Ascending aorta (tissue), 2 donors: Measurements from ENCODE around the gene SCAMP3. TPM values are rescaled to one million over a fixed set of nuclear protein-coding genes. Genes with fewer than 3 reads are reported as not detected.
A peak's percentile ranks its signal among the peaks of the same experiment; 100 is the strongest.
"Not testable (repeated sequence)": the region's sequence is repeated elsewhere in the genome, so short reads cannot be mapped to it uniquely, and the experiment has no call there.

Experiments used
- DNase-seq, 2 donors: peaks; one replicate each; pipeline ENCODE4 v3.0.0-alpha.2; 2019; ENCODE audit warnings: low spot score in 2 of 2
- H3K27ac ChIP-seq, 2 donors: fragments of 200-600 bp; sonication (generic); one replicate each; pipeline ENCODE4 v1.5.1; 2016 to 2017; ENCODE audit warnings: mild to moderate bottlenecking in 1 of 2
- H3K27me3 ChIP-seq: fragments of 200-600 bp; sonication (generic); one replicate; pipeline ENCODE4 v1.5.1; 2017
- H3K36me3 ChIP-seq, 2 donors: fragments of 200-600 bp; sonication (generic); one replicate each; pipeline ENCODE4 v1.5.1; 2016
- H3K4me1 ChIP-seq, 2 donors: fragments of 200-600 bp; sonication (generic); one replicate each; pipeline ENCODE4 v1.5.1; 2016 to 2017; ENCODE audit warnings: mild to moderate bottlenecking in 1 of 2
- H3K4me3 ChIP-seq, 2 donors: fragments of 200-600 bp; sonication (generic); one replicate each; pipeline ENCODE4 v1.5.1; 2016 to 2017; ENCODE audit warnings: mild to moderate bottlenecking in 1 of 2
- H3K9me3 ChIP-seq, 2 donors: fragments of 200-600 bp; sonication (generic); one replicate each; pipeline ENCODE4 v1.5.1; 2016
- intact Hi-C: fragments of 100-400 bp; cut with DNase I; formaldehyde crosslinking; loops from one replicate; pipeline ENCODE4 v1.15.1; 2023
- total RNA-seq: library from RNA; depleted of rRNA; stranded (reverse); fragments of >200 nt; gene quantifications from one replicate; pipeline ENCODE4 v1.1.0, GENCODE V29; 2016
- TF ChIP-seq, protein P1 (sequence below), 3 experiments: fragments of 200-600 bp in 2 of 3; fragments of 450-650 bp in 1 of 3; sonication (generic) in 2 of 3; IDR thresholded peaks; one replicate each; pipeline ENCODE4 v1.5.1; 2016 to 2019; ENCODE audit warnings: antibody characterized with exemption in 3 of 3, mild to moderate bottlenecking in 1 of 3, moderate library complexity in 1 of 3

Gene SCAMP3
- total RNA-seq, 1 donor from 2014 or later = 63.6 TPM

DNA sequence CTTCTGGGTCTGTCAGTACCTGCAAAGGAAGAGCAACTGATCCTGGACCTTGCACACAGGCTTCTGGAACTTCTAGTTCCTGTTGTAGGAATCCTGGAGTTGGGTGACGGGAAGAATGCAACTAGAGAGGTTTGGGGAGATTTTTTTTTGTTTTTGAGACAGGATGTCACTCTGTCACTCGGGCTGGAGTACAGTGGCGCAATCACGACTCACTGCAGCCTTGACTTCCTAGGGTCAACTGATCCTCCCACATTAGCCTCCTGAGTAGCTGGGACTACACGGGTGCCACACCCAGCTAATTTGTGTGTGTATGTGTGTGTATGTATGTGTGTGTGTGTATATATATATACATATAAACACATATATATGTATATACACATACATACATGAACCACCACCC is 25.7 kb downstream of the SCAMP3 start:
- DNase-seq = no peak
- Histone ChIP-seq H3K27ac (no peak overlapping the region), H3K4me3 (no peak overlapping the region), H3K9me3 (no peaks in the 10 kb centered on the region), H3K4me1 (peaks cover 6 to 18% of the 10 kb centered on the region in 2 donors), H3K27me3 (no peaks in the 10 kb centered on the region), H3K36me3 (peaks cover 21 to 25% of the 10 kb centered on the region in 2 donors)
- intact Hi-C loops = no loop called here
- TF ChIP-seq, protein P1, sequence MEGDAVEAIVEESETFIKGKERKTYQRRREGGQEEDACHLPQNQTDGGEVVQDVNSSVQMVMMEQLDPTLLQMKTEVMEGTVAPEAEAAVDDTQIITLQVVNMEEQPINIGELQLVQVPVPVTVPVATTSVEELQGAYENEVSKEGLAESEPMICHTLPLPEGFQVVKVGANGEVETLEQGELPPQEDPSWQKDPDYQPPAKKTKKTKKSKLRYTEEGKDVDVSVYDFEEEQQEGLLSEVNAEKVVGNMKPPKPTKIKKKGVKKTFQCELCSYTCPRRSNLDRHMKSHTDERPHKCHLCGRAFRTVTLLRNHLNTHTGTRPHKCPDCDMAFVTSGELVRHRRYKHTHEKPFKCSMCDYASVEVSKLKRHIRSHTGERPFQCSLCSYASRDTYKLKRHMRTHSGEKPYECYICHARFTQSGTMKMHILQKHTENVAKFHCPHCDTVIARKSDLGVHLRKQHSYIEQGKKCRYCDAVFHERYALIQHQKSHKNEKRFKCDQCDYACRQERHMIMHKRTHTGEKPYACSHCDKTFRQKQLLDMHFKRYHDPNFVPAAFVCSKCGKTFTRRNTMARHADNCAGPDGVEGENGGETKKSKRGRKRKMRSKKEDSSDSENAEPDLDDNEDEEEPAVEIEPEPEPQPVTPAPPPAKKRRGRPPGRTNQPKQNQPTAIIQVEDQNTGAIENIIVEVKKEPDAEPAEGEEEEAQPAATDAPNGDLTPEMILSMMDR (IDR thresholded peaks at IDR 0.05) = no peak

DNA sequence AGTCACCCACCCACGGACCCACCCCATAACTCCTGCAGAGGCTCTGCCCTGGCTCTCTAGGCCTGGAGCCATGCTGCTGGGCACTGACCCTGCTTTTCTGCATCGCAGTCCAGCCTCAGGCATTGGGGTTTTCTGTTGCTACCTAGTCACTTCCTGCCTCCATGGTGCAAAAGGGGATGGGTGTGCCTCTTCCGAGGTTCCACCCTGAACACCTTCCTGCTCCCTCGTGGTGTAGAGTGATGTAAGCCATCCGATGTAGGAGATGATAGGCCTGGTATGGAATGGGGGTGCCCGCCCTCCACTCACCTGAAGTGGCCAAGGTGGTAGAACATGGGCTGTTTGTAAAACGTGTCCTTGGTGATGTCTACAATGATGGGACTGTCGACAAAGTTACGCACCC is 26.8 kb downstream of the SCAMP3 start:
- DNase-seq, H3K9me3 ChIP-seq, H3K27ac ChIP-seq, H3K4me3 ChIP-seq, intact Hi-C loops, H3K27me3 ChIP-seq: not testable (repeated sequence)
- peaks cover 21 to 25% of the 10 kb centered on the region in 2 donors for H3K36me3 ChIP-seq
- peaks cover 3 to 16% of the 10 kb centered on the region in 2 donors for H3K4me1 ChIP-seq

DNA sequence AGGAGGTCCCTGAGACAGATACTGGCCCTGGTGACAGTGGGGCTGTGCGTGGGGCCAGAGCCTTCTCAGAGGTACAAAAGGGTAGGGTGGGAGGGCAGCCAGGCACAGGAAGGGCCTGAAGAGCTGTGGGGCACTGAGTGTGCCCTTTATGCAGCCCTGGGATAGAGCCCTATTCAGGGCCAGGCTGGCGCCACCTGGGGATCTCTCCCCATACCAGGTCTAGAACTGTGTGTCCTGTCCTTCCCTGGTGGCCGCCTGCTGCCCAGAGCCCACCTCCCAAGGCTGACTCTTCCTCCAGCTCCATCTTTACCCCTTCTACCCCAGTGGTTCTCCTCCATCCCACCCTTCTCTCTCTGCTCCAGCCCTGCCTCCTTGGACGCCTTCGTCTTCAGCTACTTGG is 28.7 kb downstream of the SCAMP3 start:
- intact Hi-C loops, H3K27me3 ChIP-seq, H3K9me3 ChIP-seq, H3K27ac ChIP-seq, H3K4me3 ChIP-seq, DNase-seq: not testable (repeated sequence)
- H3K36me3 ChIP-seq = peaks cover 19 to 25% of the 10 kb centered on the region in 2 donors
- peaks cover 3 to 16% of the 10 kb centered on the region in 2 donors for H3K4me1 ChIP-seq

DNA sequence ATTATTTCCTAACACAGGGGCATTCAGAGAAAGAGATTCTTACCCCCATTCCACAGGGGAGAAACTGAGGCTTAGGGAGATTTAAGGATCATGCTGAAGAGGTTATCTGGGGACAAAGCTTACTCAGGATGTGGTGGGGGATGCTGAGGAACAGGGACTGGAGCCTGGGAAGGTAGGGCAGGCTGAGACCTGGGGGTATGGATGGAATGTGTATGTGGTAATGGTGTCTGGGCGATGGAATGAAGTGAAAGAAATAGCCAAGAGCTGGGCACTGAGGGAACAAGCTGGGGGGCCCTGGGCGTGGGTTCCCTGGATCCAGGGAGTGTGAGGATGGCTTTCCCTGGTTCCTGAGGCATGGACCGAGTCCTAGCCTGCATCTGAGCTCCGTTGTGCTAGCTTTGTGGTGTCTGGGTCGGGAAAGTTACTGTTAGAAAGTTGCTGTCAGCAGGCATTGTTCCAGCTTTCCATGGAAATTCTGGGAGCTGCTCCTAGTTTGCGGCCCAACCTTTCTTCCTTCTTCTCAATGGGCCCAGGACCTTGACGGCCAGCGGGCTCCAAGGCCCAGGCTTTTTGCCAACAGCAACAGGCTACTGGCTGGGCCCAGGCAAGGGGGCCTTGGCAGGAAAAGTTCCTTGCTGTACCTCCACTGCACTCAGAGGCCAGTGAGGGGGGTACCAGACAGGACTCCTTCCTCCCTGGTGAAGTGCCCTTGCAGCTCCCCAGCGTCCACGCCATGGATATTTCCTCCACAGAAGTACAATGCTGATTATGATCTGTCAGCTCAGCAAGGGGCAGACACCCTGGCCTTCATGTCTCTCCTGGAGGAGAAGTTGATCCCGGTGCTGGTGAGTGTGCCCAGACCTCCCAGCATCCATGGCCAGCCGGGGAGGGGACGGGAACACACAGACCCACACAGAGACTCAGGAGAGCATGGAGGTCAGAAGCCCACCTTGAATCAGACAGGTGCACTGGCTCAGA is 29.9 kb downstream of the SCAMP3 start:
- H3K27ac ChIP-seq = peak overlapping the region; percentile 74 to 78
- H3K27me3 ChIP-seq, DNase-seq, H3K9me3 ChIP-seq, intact Hi-C loops, H3K4me3 ChIP-seq: not testable (repeated sequence)
- peaks cover 3 to 21% of the 10 kb centered on the region in 2 donors for H3K4me1 ChIP-seq
- peaks cover 13 to 18% of the 10 kb centered on the region in 2 donors for H3K36me3 ChIP-seq

DNA sequence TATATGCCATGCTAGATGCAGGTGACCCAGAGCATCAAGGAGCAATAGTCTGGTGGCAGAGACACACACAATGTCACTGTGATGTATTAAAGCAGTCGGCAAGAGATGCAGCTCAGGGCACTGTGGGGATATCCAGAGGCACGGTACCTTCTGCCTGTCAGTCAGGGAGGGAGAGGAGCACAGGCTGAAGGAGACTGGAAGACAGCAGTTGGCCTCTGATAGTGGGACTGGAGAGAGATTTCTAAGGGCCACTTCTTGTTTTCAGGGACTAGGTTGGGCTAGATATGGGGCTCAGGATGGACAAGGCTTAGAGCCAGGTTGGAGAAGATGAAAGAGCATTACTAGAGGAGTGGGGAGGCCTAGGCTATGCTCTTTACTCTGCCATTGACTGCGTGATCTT is 30.9 kb downstream of the SCAMP3 start:
- Histone ChIP-seq H3K27ac (peak overlapping the region; percentile 74 to 78), H3K4me1 (peaks cover 3 to 23% of the 10 kb centered on the region in 2 donors)
- H3K27me3 ChIP-seq, H3K36me3 ChIP-seq, H3K9me3 ChIP-seq, DNase-seq, intact Hi-C loops, H3K4me3 ChIP-seq: not testable (repeated sequence)

DNA sequence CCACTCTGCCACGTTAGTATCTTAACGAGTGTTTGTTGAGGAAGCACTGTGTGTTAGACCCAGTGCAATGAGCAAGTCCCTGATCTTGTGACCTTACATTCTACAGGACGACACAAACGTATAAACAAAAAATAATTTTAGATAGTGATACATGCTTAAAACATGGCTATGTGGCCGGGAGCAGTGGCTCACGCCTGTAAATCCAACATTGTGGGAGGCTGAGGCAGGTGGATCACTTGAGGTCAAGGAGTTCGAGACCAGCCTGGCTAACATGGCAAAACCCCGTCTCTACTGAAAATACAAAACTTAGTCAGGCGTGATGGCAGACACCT is 34.1 kb downstream of the SCAMP3 start:
- H3K27ac ChIP-seq = peak overlapping the region; percentile 79 to 86
- H3K27me3 ChIP-seq = no peaks in the 10 kb centered on the region
- no peaks in the 10 kb centered on the region for H3K9me3 ChIP-seq
- DNase-seq = no peak
- intact Hi-C loops = no loop called here
- peak overlapping the region; percentile 65 to 67 for H3K4me3 ChIP-seq
- H3K36me3 ChIP-seq = no peaks in the 10 kb centered on the region
- TF ChIP-seq, protein P1 (IDR thresholded peaks at IDR 0.05) = no peak
- peaks cover 3 to 38% of the 10 kb centered on the region in 2 donors for H3K4me1 ChIP-seq

DNA sequence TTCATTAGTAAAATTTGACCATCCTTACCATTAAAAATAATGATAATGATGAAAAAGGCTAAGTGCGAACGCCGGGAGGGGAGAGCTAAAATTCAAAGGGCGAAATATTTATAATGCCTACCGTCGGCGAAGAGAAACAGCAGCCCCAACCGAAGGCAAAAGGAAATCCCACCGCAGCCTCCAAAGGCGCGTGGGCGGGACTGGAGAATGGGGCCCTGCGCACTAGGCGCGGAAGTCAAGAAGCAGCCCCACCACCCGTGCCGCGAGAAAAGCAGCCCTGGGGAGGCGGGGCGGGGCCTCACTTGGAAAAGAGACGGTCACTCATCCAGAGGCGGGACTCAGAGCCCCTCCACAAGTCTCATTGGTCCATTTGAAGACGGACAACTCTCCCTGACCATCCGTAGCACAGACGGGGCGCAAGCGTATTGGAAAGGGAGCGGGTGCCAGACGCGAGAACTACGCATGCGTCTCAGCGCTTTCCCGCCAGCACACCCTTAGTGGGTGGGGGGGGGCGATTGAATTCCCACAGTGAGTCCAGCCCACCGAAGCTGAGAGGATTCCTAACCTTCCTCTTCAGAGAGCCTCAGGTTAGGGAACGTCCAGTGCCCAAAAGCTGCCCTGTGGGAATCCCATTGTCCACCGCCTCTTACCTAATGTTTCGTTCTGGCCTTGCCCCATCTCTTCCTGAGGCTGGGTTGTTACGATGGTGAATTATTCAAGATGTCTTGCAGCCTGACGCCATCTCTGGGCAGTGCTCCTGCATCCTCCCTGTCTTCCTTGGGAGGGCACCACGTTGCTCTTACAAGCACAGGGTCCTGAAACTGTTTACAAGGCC is 34.7 kb downstream of the SCAMP3 start:
- intact Hi-C loops = loop anchor here (1.0 to 2.0 kb wide), 3 partner anchors 17 to 54 kb away; partner anchors contain the start of genes KRTCAP2, MTX1 and TRIM46
- peak overlapping the region; percentile 79 to 86 for H3K27ac ChIP-seq
- H3K4me3 ChIP-seq = peak overlapping the region; percentile 65 to 67
- H3K9me3 ChIP-seq = no peaks in the 10 kb centered on the region
- peaks cover 3 to 36% of the 10 kb centered on the region in 2 donors for H3K4me1 ChIP-seq
- TF ChIP-seq, protein P1 (IDR thresholded peaks at IDR 0.05) = no peak
- DNase-seq = peak; percentile 96 to 99
- H3K36me3 ChIP-seq = no peaks in the 10 kb centered on the region
- H3K27me3 ChIP-seq = no peaks in the 10 kb centered on the region
